GM18508 (cell line): Measurements from ENCODE around the gene GNG13.

Experiments
- ATAC-seq: cut with Tn5 transposase; IDR thresholded peaks from one replicate; pipeline ENCODE4 v1.9.1; 2021; ENCODE audit warnings: moderate number of reproducible peaks; ENCODE audit not compliant: insufficient read depth, unreplicated experiment

GNG13 gene

GRCh38 chr16:795580-796229 is 4.8 kb downstream of the GNG13 start:
- no peak for ATAC-seq

GRCh38 chr16:794853-795466 is 5.6 kb downstream of the GNG13 start:
- no peak for ATAC-seq

- no peak for ATAC-seq
Observed at GRCh38 chr16:794091-794822, 6.3 kb downstream of the GNG13 start.

- ATAC-seq = no peak
Observed at GRCh38 chr16:793414-793813, 7.1 kb downstream of the GNG13 start.

GRCh38 chr16:792221-792995 is 8.1 kb downstream of the GNG13 start:
- no peak for ATAC-seq

- ATAC-seq = no peak
Observed at GRCh38 chr16:791131-791530, 9.4 kb downstream of the GNG13 start.

GRCh38 chr16:790086-790485 is 10.4 kb downstream of the GNG13 start:
- ATAC-seq = no peak

GRCh38 chr16:789191-789850 is 11.2 kb downstream of the GNG13 start:
- ATAC-seq = no peak

GRCh38 chr16:788399-789126 is 12.0 kb downstream of the GNG13 start, which contains the start of gene CHTF18:
CHTF18 (plus strand) TSS chr16:788620; CDS start chr16:788685, 65 bp downstream.
- no peak for ATAC-seq

GRCh38 chr16:787978-788398 is 12.5 kb downstream of the GNG13 start, which contains the start of gene RPUSD1:
RPUSD1 (minus strand) TSS chr16:788381; CDS start chr16:787737, 644 bp downstream.
- ATAC-seq = no peak

- no peak for ATAC-seq
Observed at GRCh38 chr16:787321-787966, 13.1 kb downstream of the GNG13 start.

- ATAC-seq = no peak
Observed at GRCh38 chr16:785563-786535, 14.7 kb downstream of the GNG13 start.

- ATAC-seq = no peak
Observed at GRCh38 chr16:784431-784830, 16.1 kb downstream of the GNG13 start.

GRCh38 chr16:783404-784161 is 17.0 kb downstream of the GNG13 start:
- no peak for ATAC-seq

GRCh38 chr16:782766-783403 is 17.6 kb downstream of the GNG13 start:
- ATAC-seq = no peak

GRCh38 chr16:782258-782657 is 18.3 kb downstream of the GNG13 start:
- ATAC-seq = no peak
